GM18508 (cell line): ENCODE data around the gene PGM5.
"Not testable (repeated sequence)": the region's sequence is repeated elsewhere in the genome, so short reads cannot be mapped to it uniquely, and the experiment has no call there.

Source experiments
- ATAC-seq: cut with Tn5 transposase; IDR thresholded peaks from one replicate; pipeline ENCODE4 v1.9.1; 2021; ENCODE audit warnings: moderate number of reproducible peaks; ENCODE audit not compliant: insufficient read depth, unreplicated experiment

The PGM5 gene

DNA sequence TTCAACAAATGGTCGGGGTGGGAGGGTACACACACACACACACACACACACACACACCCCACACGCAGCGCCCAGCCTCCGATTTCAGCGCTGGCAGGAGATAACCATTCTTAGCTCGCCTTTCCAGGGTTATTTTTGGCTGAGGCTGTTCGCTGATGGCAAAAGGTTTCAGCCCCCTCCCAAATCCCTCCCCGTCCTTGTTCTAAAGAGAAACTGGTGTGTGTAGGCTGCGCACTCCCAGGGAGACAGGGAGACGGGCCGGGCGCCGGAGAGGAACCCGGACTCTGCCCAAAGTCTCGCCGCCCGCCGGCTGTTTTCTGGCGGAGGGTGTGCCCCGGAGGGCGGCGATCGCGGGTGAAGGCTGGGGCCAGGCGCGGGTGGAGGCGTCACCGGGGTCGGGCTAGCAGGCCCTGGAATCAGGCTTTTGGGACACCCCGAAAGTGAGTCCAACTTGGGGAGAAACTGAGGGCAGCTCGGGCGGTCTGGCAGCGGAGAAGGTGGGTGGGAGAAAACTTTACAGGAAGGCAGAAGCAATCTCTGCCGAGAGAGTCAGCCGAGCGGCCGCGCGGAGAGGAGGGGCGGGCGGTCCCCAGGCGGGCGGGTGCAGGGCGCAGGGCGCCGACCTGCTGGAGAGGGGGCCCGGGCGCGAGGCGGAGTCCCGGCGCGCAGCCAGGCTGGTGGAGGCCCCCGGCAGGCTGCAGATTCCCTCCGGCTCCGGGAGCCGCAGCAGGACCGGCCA is at the start of gene PGM5:
PGM5 (plus strand) TSS at position 232 of the 739 bp plus-strand sequence. CDS start 517 bp downstream, outside the sequence.
- ATAC-seq = not testable (repeated sequence)

- ATAC-seq = not testable (repeated sequence)
These were observed 49.3 kb upstream of the PGM5 start for GRCh38 chr9:68307127-68307526.

DNA sequence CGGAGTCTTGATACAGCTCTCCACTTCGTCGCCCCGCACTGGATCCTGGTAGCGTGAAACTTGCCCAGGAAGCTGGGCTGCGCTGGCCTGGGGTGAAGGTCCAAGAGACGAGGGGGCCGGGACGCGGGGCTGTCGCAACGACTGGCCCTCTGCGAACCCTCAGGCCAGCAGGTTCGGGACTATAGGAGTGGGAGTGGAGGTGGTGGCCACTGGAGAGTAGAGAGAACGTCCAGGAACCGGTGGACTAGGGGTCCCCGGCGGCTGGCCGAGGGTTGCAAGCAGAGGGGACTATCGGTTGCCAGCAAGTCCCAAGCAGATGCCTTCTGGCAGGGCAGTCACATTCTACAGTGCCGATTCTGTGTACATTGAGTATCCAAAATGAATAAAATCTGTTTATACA is 48.8 kb upstream of the PGM5 start:
- ATAC-seq = not testable (repeated sequence)

DNA sequence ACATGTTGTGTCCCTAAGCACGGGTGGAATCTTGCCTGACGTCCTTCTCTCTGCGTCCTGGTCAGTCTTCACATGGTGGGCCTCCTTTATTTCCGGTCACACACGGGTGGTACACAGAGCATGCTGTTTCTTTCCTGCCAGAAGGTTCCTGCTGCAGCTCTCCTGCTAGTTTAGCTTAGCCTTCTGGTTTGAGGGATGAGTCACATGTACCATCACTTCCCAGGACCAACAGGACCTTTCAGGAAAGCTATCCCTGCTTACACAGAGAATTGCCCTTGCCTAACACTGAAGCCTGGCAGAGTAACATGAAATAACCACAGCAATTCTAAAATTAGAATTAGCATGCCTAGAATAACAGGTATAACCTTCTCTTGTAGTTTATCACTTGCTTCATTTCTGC is 45.2 kb upstream of the PGM5 start:
- not testable (repeated sequence) for ATAC-seq

- ATAC-seq = not testable (repeated sequence)
These were observed 38.2 kb upstream of the PGM5 start for GRCh38 chr9:68318209-68318608.

GRCh38 chr9:68323749-68324148 is 32.7 kb upstream of the PGM5 start:
- not testable (repeated sequence) for ATAC-seq

- not testable (repeated sequence) for ATAC-seq
These were observed 31.9 kb upstream of the PGM5 start for GRCh38 chr9:68324518-68324917.

DNA sequence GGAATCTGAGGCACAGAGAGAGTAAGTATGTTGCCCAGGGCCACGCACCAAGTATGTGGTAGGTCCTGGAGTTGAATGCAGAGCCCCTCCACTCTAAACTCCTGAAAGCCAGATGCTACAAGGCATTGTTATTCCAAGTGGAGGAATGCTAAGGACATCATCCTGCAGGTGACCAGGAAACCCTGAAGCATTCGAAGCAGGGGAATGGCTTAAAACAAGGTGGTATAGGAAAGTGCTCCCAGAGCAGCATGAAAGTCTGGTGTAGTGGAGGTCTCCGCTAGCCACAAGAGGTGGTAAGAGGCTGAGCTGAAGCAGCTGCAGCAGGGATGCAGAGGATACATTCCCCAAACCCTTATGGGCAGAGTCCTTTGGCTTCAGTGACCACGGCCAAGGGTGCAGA is 27.3 kb upstream of the PGM5 start:
- not testable (repeated sequence) for ATAC-seq

DNA sequence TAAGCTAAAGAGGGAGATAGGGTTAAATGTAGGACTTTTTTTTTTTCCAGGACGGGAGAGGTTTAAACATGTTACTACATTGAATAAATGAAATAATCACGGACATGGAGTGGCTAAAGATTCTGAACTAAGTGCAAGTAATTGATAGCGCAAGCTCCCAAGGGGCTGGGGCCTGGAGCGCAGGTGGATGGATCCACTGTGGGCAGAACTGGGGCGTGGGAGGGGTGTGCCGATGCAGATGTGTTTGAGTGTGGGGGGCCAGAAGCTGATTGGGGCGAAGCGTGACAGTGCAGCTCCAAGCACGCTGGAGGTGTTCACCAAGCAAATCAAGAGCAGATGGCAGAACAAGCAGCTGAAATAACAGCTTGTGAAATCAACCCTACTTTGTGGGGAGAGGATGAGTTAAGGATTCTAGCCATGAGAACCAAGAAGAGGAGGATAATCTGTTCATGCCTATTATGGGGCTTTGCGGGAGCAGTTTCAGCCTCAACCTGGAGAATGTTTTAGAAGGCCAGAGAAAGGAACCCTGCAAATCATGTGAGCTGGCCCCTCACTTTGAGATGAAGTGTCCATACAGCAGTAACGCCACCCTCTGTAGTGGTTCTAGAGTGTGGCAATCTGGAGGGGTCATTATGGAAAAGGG is 25.8 kb upstream of the PGM5 start:
- ATAC-seq = not testable (repeated sequence)

DNA sequence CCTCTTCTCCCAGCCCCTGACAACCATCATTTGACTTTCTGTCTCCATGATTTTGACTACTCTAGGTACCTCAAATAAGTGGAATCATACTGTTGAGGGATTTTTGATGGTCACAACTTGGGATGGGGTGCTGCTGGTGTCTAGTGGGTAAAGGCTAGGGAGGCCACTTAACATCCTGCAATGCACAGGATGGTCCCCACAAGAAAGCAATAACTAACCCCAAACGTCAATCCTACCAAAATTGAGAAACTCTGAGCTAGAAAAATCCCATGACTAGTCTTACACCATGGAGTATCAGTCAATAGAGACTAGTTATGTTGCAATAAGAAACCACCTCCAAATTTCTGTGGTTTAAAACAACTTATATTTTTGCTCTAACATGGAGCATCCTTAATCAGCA is 24.3 kb upstream of the PGM5 start:
- ATAC-seq = not testable (repeated sequence)

- ATAC-seq = not testable (repeated sequence)
These were observed 20.5 kb upstream of the PGM5 start for GRCh38 chr9:68335935-68336334.

DNA sequence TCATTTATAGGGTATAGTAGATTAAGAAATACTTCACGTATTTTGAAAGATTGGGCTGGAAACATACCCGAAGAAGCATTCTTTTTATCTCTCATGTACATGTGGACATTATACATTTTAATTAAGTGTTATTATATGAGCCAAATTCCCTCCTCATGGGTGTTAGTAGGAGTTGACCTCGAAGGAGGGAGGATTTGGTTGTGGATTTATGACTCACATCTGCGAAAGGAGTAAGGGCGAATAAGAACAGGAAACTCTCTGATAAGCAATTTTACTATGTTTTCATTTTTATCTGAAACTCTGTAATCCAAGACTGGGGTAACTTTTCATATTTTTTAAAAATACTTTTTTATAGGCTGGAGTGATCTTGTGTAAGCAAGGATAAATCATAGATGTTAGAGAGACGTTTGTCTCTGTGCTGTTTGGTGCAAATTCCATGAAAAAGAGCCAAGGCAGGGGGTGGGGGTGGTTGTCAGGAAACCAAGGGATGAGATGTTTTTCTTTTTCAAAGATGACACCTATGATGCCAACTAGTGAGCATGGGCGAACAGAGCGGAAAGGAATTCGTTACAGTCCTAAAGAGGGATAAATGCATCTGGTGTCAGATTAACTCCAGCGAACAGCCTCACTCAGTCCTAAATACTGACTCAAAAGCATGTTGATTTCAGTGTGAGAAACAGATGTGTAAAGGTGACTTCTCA is 19.6 kb upstream of the PGM5 start:
- ATAC-seq = not testable (repeated sequence)

GRCh38 chr9:68338000-68338399 is 18.4 kb upstream of the PGM5 start:
- ATAC-seq = not testable (repeated sequence)

DNA sequence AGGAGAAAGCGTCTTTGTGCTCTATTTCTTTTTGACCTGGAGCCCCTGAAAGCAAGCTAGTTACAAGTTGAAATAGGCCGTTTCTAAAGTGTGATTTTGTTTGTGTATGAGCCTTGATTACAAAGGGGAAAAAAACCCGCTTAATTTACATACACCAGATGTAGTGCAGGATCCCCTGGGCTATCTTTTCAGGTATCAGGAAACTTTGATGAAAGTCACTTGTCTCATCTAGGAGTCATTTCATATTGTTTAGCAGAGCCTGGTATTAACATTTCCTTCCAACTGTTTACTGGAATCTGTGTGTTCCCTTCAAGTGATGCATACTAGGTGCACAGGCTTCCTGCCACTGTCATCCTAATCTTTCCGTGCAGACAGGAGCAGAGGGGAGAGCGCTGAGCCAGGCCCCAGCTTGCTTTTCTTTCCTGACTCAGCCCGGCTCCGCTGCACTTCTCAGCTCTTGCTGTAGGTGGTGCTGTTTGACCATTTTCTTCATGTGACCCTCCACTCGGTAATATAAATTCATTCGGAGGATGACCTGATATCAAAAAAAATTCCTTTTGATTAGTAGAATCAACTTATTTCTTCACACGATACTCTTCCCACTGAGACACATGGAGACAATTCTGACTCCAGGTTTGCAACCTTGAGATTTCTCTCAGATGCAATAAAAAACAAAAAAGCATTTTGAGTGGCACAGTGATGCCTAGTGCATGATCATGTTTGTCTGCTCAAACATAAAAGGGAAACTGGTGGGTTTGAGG is 14.0 kb upstream of the PGM5 start:
- ATAC-seq = not testable (repeated sequence)

GRCh38 chr9:68343242-68343641 is 13.2 kb upstream of the PGM5 start:
- not testable (repeated sequence) for ATAC-seq

DNA sequence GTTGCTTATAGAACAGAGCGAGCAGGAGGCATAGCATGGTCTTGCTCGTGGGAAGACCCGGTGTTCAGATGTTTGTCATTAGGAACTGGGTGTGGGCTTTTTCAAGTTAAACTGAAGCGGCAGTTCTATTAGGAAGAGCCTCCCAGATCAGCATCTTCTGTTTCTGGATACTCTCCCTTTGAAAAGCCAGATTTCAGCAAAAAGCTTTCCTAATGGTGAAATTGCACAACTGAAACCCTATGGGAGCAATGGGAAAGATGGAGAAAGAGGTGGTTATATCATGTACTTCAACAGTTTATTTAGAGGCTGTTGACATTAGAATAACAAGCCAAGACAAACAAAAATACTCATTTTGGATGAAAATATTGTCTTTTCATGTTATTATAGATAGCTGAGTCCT is 12.4 kb upstream of the PGM5 start:
- ATAC-seq = not testable (repeated sequence)

DNA sequence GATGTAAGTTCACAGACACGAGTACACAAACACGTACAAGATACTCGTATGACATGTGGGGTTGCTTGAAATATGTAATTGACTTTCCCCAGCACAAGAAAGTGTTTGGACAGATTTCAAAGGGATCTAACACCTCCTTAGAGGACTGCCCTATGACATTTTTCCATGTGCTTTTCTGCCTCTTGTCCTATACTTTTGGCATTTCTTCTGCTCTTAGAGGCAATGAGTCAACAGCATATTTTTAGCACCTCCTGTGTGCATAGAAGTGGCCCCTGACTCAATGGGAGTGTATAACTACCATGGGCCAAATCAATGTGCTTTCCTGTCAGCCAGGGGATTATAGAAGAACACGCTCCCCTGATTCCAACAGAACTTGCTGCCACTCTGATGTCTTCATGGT is 4.7 kb upstream of the PGM5 start:
- ATAC-seq = not testable (repeated sequence)

- ATAC-seq = not testable (repeated sequence)
These were observed 425 bp upstream of the PGM5 start for GRCh38 chr9:68355993-68356379.

DNA sequence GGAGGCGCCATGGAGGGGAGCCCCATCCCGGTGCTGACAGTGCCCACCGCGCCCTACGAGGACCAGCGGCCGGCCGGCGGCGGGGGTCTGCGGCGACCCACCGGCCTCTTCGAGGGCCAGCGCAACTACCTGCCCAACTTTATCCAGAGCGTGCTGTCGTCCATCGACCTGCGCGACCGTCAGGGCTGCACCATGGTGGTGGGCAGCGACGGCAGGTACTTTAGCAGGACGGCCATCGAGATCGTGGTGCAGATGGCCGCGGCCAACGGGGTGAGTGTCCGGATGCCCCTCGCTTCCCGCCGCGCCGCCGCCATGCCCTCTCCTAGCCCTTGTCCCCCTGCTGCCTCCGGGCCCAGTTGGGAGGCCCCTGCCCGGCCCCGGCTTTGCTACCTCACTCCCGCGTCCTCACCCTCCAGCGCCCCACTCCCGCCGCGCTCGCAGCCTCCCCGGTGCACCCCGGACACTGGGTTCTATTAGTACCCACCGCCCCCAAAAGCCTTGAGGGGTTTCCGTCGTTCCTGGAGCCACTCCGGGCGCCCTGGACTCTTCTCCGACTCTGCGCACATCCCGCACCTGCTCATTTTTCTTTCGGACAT is 806 bp downstream of the PGM5 start:
- not testable (repeated sequence) for ATAC-seq
